A673 (cell line): ENCODE data around the gene MAB21L4.

Experiments used
- EZH2 ChIP-seq: fragments of 200-600 bp; sonication (generic); IDR thresholded peaks from 2 replicates; pipeline ENCODE4 v1.6.1; 2017; ENCODE audit warnings: borderline replicate concordance, low read depth, mild to moderate bottlenecking, mixed read lengths, antibody characterized with exemption, low read length; ENCODE audit not compliant: poor library complexity, severe bottlenecking
- TF ChIP-seq, protein P1 (sequence below): fragments of 300-800, 200-600 bp; sonication (generic); conservative IDR thresholded peaks from 2 replicates; pipeline ENCODE4 v1.5.1; 2017; ENCODE audit warnings: low read depth, mild to moderate bottlenecking, antibody characterized with exemption, low read length, moderate library complexity, mixed read lengths

DNA sequence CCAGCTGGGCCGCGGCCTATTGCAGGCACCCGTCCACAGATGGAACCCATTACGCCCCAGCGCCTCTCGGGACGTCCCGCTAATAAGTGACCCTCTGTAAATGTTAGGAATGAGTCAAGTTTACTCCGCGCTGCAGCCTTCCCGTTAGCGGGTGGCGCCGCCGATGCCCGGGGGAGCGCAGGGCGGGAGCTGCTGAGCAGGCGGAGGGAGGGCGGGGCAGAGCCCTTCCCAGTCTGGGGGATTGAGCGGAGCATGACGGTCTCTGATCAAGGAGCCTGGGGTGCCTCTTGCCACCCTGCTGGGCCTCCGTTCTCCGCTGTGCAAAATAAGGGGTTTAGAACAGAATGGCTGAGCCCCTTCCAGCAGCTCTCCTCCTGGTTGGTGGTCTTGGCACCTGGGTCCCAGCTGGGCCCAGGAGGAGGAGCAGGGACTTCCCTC lies 20.6 kb upstream of the MAB21L4 start:
- TF ChIP-seq, protein P1, sequence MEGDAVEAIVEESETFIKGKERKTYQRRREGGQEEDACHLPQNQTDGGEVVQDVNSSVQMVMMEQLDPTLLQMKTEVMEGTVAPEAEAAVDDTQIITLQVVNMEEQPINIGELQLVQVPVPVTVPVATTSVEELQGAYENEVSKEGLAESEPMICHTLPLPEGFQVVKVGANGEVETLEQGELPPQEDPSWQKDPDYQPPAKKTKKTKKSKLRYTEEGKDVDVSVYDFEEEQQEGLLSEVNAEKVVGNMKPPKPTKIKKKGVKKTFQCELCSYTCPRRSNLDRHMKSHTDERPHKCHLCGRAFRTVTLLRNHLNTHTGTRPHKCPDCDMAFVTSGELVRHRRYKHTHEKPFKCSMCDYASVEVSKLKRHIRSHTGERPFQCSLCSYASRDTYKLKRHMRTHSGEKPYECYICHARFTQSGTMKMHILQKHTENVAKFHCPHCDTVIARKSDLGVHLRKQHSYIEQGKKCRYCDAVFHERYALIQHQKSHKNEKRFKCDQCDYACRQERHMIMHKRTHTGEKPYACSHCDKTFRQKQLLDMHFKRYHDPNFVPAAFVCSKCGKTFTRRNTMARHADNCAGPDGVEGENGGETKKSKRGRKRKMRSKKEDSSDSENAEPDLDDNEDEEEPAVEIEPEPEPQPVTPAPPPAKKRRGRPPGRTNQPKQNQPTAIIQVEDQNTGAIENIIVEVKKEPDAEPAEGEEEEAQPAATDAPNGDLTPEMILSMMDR: no peak
- TF ChIP-seq EZH2: no peak
